Activated naive CD8-positive, alpha-beta T cell treated with anti-CD3 and anti-CD28 coated beads, Interleukin-2, amount 10 ng/mL, durations not matched to agents 7 days and 5 days (primary cell): ENCODE data around the gene PARD3. TPM values are rescaled to one million over a fixed set of nuclear protein-coding genes. Genes with fewer than 3 reads are reported as not detected.
"Not testable (repeated sequence)": the region's sequence is repeated elsewhere in the genome, so short reads cannot be mapped to it uniquely, and the experiment has no call there.

Experiments used
- ATAC-seq: fragments of 150-1000 bp; cut with Tn5 transposase; one replicate; pipeline ENCODE4 v1.10.0; 2021; ENCODE audit warnings: low read depth, moderate library complexity
- POLR2A ChIA-PET: fragments of 350-600 bp; sonication (Branson Sonifier 250); formaldehyde crosslinking; loops from one replicate; lab custom pipeline; 2021; ENCODE audit warnings: antibody characterized with exemption; lab: Charles Lee
- DNase-seq: peaks from one replicate; pipeline ENCODE4 v3.0.0; 2021
- H3K27ac Mint-ChIP-seq: one replicate; pipeline ENCODE4 v1.8.0; 2022; ENCODE audit warnings: mild to moderate bottlenecking, mixed read lengths
- H3K27me3 Mint-ChIP-seq: one replicate; pipeline ENCODE4 v1.8.0; 2022; ENCODE audit warnings: mild to moderate bottlenecking, moderate library complexity, mixed read lengths
- H3K36me3 Mint-ChIP-seq: one replicate; pipeline ENCODE4 v1.8.0; 2021; ENCODE audit warnings: mild to moderate bottlenecking, mixed read lengths
- H3K4me1 Mint-ChIP-seq: one replicate; pipeline ENCODE4 v1.8.0; 2021; ENCODE audit warnings: mixed read lengths
- H3K4me3 Mint-ChIP-seq: one replicate; pipeline ENCODE4 v1.8.0; 2022; ENCODE audit warnings: mild to moderate bottlenecking, moderate library complexity, mixed read lengths
- H3K9me3 Mint-ChIP-seq: one replicate; pipeline ENCODE4 v1.8.0; 2021; ENCODE audit warnings: mixed read lengths
- total RNA-seq, 2 experiments: library from RNA; stranded (reverse); gene quantifications; one replicate each; pipeline ENCODE4 v1.2.3, GENCODE V29; 2021

The PARD3 gene
- total RNA-seq: under 1 TPM; 0.48 to 0.55 TPM

DNA sequence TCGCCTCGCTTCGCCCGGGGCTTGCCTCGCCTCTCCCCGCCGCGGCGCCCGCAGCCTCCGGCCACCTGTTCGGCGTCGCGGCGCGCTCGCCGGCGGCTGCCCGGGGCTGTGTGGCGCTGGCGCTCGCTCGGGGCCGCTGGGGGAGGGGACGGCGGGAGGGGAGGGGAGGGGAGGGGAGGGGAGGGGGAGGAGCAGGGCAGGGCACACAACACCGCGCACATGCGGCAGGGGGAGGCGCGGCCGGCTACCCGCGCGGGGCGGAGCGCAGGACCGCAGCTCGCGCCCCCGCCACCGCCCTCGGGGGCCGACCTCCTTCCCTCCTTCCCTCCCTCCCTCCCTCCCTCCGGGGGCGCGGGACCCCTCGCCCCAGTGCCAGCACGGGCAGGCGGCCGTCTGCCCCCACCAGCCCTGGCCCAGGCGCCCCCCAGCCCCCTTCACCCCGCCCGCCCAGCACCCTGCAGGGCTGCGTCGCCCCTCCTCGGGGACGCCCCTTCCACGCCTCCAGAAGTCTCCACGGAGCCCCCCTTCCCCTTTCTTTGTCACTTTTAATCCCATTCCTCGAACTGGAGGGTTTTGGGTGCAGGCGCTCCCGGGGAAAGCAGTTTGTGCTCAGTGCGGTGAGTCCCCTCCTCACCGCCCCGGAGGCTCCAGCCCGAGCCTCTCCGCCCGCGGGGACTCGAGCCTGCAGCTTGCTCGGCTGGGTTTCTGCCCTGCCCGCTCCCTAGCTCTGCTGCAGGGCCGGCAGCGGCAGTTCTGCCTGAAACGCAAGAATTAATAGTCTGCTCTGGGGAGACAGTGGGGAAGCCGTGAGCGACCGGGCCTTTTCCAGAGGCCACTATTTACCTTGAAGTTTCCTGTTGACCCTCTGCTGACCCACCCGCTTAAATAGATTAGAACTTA lies at the start of gene PARD3:
Gene PARD3 (minus strand): TSS at position 112 of the 900 bp plus-strand sequence. CDS start 301 bp downstream, outside the sequence.
- ATAC-seq (peak; percentile 35), DNase-seq (peak; percentile 41)
- H3K9me3 Mint-ChIP-seq: no peaks in the 10 kb centered on the region
- H3K4me3 Mint-ChIP-seq: peak within 1 kb of the TSS; percentile 71
- POLR2A ChIA-PET: no interaction called here
- H3K4me1 Mint-ChIP-seq: peaks cover 5% of the 10 kb centered on the region
- H3K36me3 Mint-ChIP-seq: no peaks in the 10 kb centered on the region
- no peak within 1 kb of the TSS for H3K27ac Mint-ChIP-seq
- peaks cover 54% of the 10 kb centered on the region for H3K27me3 Mint-ChIP-seq

DNA sequence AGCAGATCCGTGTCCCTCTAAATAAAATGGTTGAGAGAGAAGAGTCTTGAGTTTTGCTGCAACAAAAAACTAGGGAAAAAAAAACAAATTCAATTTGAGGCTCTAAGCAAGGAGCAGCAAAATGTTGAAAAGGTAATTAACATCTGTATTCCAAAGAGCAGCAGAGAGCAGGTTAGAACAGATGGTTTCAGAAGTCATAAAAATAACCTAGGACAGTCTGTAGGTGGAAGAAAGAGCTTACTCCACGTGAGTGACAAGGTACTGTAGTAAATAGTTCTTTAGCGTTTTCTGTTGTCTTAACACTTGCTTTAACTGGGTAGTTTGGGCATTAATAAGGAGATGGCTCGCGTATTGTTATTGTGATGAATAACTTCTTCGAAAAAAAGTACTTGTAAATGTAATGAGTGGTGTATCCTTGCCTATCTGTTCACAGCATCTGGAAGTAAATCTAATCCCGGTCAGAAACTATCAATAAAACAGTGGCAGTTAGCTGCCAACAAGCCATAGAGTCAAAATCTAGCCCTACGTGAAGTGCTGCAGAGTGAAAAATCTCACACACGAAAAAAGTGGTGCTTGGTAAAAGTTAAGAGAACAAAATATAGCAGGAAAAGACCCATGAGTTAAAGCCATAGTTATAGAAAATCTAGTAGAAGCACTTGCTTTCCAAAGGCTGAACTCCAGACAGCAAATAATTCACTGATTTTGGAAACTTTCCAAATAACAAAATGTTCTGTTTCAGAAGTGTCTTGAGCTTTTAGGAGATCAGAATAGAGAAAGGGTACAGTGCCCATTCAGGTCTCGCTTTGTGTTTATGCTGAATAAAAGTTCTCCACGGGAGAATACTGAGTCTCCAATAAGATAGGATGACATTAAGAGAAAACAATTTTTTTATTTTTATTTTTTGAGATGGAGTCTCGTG lies 49.3 kb upstream of the PARD3 start:
- peaks cover 3% of the 10 kb centered on the region for H3K27me3 Mint-ChIP-seq
- H3K27ac Mint-ChIP-seq: no peak overlapping the region
- DNase-seq (no peak), ATAC-seq (no peak)
- peaks cover 9% of the 10 kb centered on the region for H3K4me1 Mint-ChIP-seq
- H3K4me3 Mint-ChIP-seq: no peak overlapping the region
- H3K36me3 Mint-ChIP-seq: no peaks in the 10 kb centered on the region
- H3K9me3 Mint-ChIP-seq: no peaks in the 10 kb centered on the region
- POLR2A ChIA-PET: no interaction called here

DNA sequence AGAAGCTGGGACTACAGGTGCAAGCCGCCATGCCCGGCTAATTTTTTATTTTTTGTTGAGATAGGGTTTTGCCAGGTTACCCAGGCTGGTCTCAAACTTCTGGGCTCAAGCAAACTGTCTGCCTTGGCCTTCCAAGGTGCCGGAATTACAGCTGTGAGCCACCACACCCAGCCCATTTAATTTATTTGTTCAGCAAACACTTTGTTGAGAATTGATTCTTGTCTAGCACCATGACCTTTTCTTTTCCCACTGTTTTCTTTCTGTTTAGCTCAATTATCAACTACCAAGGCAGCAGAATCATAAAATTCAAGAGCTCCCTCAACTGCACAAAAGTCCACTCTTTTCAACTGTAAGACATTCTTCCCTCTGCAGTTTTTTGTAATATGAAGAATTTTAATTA lies 47.8 kb upstream of the PARD3 start:
- Mint-ChIP-seq H3K36me3 (no peaks in the 10 kb centered on the region), H3K27me3 (peaks cover 3% of the 10 kb centered on the region), H3K4me3 (no peak overlapping the region), H3K27ac (no peak overlapping the region), H3K4me1 (peaks cover 4% of the 10 kb centered on the region), H3K9me3 (no peaks in the 10 kb centered on the region)
- DNase-seq: no peak
- POLR2A ChIA-PET: no interaction called here
- no peak for ATAC-seq

DNA sequence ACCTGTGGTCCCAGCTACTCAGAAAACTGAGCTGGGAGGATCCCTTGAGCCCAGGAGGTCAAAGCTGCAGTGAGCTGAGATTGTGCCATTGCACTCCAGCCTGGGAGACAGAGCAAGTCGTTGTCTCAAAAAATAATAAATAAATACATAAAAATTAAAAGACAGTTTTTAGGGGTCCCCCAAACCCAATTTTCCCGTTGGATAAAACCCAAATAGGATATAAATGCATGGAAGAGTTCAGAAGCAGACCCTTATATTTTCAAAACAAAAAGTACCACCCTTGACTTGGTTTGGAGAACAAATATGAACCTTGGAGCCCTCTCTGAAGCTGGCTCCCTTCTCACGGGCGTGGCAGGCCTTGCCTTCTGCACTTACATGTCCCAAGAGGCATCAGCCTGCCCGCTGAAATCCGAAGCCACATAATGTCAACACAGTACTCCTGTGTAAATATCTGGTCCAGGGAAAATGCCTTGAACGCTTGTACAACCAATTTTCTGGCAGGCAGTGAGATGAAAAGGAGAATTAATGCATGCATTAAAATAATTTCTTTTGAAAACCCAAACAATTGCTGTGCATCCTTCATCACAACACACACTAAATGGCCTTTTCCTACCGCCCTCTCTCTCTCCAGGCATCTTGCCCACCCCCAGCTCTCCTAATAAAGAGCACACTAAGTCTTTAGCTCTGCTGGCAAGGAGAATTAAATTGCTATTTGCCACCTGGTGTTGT lies 46.4 kb upstream of the PARD3 start:
- DNase-seq (no peak), ATAC-seq (no peak)
- Mint-ChIP-seq H3K9me3 (no peaks in the 10 kb centered on the region), H3K4me3 (no peak overlapping the region), H3K4me1 (no peaks in the 10 kb centered on the region), H3K27ac (no peak overlapping the region), H3K27me3 (peaks cover 4% of the 10 kb centered on the region), H3K36me3 (no peaks in the 10 kb centered on the region)
- POLR2A ChIA-PET: no interaction called here

DNA sequence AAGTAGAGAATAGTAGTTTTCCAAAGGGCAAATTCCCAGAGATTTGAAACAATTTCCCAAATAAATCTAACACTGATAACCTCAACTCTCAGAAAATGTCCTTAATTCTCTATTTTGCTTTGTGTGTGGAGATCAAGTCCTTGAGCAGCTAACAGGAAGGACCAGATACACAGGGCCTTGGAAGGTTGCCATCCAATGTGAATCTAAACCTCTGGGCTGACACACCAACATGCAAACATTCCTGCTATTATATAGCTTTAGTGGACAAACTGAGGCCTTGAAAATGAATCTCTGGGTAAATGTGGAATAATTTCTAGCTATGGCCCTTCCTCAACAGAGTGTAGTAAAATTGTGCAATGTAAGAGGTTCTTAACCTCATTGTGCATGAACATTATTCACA lies 44.1 kb upstream of the PARD3 start:
- Mint-ChIP-seq H3K27me3 (peaks cover 2% of the 10 kb centered on the region), H3K4me1 (no peaks in the 10 kb centered on the region), H3K9me3 (no peaks in the 10 kb centered on the region), H3K4me3 (no peak overlapping the region), H3K27ac (no peak overlapping the region), H3K36me3 (no peaks in the 10 kb centered on the region)
- ATAC-seq (no peak), DNase-seq (no peak)
- POLR2A ChIA-PET: no interaction called here

DNA sequence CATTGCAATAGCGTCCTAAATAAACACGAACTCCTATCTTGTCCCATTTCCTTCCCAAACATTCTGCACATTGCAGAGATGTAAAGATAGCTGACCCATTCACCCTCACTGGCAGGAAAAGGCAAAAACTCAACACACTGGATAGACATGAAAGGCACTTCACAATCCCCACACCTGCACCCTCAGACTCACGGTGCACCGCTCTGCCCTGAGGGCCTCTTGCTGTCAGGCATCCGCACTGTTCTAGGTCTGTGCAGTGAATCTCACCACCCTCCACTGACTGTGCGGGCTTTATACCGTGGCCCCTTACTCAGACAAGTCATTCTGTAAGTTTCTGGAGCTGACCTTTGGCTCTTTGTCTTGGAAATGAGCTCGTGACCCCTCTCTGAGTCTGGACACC lies 42.9 kb upstream of the PARD3 start:
- POLR2A ChIA-PET: no interaction called here

DNA sequence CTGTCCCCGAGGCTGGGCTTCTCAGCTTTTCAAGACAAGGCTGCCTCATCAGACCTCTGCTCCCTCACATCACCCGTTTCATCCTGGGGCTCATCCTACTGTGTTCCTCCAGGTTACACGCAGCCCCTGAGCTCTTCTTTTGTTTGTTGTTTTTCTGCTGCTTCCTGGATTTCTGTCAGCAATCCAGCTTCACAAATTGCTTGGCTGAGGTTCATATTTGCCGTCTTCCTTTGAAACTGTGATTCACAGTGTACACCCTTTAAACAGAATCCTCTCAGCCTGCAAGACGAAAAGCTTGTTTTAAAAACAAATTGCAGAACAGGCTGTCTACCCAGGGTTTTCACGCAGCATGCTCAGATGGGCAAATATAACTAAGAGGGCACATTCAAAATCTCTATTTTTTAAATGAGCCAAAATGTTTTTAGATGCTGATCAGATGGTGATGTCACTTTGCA lies 39.1 kb upstream of the PARD3 start:
- no peak overlapping the region for H3K27ac Mint-ChIP-seq
- DNase-seq (no peak), ATAC-seq (no peak)
- H3K36me3 Mint-ChIP-seq: no peaks in the 10 kb centered on the region
- no peaks in the 10 kb centered on the region for H3K4me1 Mint-ChIP-seq
- H3K4me3 Mint-ChIP-seq: no peak overlapping the region
- peaks cover 2% of the 10 kb centered on the region for H3K27me3 Mint-ChIP-seq
- POLR2A ChIA-PET: no interaction called here
- no peaks in the 10 kb centered on the region for H3K9me3 Mint-ChIP-seq

More for the DNA sequence above, 42.9 kb upstream of the PARD3 start:
- no peak overlapping the region for H3K4me3 Mint-ChIP-seq
- DNase-seq: no peak
- no peak for ATAC-seq
- H3K4me1 Mint-ChIP-seq: no peaks in the 10 kb centered on the region
- H3K27ac Mint-ChIP-seq: no peak overlapping the region
- no peaks in the 10 kb centered on the region for H3K36me3 Mint-ChIP-seq
- no peaks in the 10 kb centered on the region for H3K9me3 Mint-ChIP-seq
- peaks cover 2% of the 10 kb centered on the region for H3K27me3 Mint-ChIP-seq

DNA sequence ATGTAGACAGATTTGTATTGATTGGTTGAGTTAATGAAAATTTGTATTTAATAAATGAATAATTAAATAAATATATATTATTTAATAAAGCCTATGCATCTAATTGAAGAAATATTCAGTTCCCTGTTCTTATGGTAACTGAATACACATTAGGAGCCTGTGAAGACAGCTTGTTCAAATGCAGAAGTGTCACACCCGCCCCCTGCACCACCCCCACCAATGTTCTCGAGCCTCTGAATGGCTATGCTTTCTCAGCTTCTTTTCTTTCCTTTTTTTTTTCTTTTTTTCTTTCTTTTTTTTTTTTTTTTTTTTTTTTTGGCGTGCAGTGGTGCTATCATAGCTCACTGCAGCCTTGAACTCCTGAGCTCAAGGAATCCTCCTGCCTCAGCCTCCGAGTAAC lies 38.3 kb upstream of the PARD3 start:
- POLR2A ChIA-PET: no interaction called here

DNA sequence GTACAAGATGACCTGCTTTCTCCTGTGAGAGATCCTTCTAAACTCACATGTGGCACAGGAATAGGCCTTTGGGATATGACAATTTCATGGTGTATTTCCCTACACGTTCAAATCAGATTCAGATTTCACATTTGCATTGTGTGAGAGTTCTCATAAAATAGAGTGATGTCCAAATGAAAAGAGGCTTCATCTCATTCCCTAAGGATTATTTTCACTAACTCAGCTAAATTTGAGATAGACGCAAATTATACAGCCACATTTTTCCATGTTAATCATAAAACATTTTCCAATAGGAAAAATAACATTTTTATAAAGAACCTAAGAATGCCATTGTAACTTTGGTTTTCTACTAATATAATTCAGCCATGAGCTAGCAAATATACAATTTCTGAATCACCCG lies 35.5 kb upstream of the PARD3 start:
- H3K4me1 Mint-ChIP-seq: no peaks in the 10 kb centered on the region
- no peaks in the 10 kb centered on the region for H3K36me3 Mint-ChIP-seq
- H3K9me3 Mint-ChIP-seq: no peaks in the 10 kb centered on the region
- no peak overlapping the region for H3K4me3 Mint-ChIP-seq
- no peaks in the 10 kb centered on the region for H3K27me3 Mint-ChIP-seq
- no peak overlapping the region for H3K27ac Mint-ChIP-seq
- ATAC-seq (no peak), DNase-seq (no peak)
- POLR2A ChIA-PET: no interaction called here

More for the DNA sequence above, 38.3 kb upstream of the PARD3 start:
- Mint-ChIP-seq H3K4me3 (no peak overlapping the region), H3K27ac (no peak overlapping the region), H3K36me3 (no peaks in the 10 kb centered on the region), H3K27me3 (peaks cover 2% of the 10 kb centered on the region), H3K9me3 (no peaks in the 10 kb centered on the region), H3K4me1 (no peaks in the 10 kb centered on the region)
- no peak for DNase-seq
- ATAC-seq: no peak

DNA sequence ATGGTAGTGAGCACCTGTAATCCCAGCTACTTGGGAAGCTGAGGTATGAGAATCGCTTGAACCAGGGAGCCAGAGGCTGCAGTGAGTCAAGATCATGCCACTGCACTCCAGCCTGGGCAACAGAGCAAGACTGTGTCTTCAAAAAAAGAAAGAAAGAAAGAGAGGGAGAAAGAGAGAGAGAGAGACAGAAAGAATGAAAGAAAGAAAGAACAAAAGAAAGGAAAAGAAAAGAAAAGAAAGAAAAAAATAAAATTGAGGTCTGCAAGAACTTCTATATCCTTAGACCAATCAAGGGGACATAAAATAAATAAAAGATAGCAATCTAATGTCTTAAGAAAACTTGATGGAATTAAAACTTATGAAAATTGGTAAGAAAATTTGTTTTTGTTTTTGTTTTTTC lies 34.9 kb upstream of the PARD3 start:
- POLR2A ChIA-PET: no interaction called here
- Mint-ChIP-seq H3K27me3 (no peaks in the 10 kb centered on the region), H3K4me3 (no peak overlapping the region), H3K9me3 (no peaks in the 10 kb centered on the region), H3K4me1 (no peaks in the 10 kb centered on the region), H3K36me3 (no peaks in the 10 kb centered on the region), H3K27ac (no peak overlapping the region)
- no peak for ATAC-seq
- DNase-seq: no peak

DNA sequence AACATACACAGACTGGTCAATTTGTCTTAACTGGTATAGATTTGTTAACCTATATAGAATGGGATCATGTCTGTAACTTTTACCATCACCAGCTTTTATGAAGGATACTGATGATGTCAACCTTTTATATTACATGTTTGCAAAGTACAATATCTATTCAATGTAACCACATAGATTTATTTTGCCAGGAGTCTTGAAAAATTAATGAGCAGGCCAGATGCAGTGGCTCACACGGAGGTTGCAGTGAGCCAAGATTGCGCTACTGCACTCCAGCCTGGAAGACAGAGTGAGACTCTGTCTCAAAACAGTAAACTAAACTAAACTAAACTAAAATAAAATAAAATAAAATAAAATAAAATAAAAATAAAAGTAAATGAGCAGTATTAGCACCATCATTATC lies 30.0 kb upstream of the PARD3 start:
- POLR2A ChIA-PET: no interaction called here
- Mint-ChIP-seq H3K27ac (no peak overlapping the region), H3K27me3 (no peaks in the 10 kb centered on the region), H3K36me3 (no peaks in the 10 kb centered on the region), H3K4me1 (no peaks in the 10 kb centered on the region), H3K4me3 (no peak overlapping the region), H3K9me3 (no peaks in the 10 kb centered on the region)
- DNase-seq (no peak), ATAC-seq (no peak)

DNA sequence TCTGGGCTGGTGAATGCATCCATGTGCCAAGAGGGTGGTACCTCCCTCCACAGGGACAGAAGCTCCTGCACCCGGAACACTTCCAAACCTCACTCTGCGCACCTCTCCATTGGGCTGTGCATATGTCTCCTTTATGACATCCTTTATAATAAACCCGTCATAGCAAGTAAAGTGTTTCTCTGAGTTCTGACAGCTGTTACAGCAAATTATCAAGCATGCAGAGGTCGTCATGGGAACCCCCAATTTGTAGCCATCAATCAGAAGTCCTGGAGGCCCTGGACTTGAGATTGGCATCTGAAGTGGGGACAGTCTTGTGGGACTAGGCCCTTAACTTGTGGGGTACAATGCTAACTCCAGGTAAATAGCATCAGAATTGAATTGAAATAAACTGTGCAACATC lies 29.4 kb upstream of the PARD3 start:
- Mint-ChIP-seq H3K4me1 (no peaks in the 10 kb centered on the region), H3K36me3 (no peaks in the 10 kb centered on the region), H3K27ac (no peak overlapping the region), H3K9me3 (no peaks in the 10 kb centered on the region), H3K4me3 (no peak overlapping the region), H3K27me3 (no peaks in the 10 kb centered on the region)
- no peak for DNase-seq
- ATAC-seq: no peak
- POLR2A ChIA-PET: no interaction called here

DNA sequence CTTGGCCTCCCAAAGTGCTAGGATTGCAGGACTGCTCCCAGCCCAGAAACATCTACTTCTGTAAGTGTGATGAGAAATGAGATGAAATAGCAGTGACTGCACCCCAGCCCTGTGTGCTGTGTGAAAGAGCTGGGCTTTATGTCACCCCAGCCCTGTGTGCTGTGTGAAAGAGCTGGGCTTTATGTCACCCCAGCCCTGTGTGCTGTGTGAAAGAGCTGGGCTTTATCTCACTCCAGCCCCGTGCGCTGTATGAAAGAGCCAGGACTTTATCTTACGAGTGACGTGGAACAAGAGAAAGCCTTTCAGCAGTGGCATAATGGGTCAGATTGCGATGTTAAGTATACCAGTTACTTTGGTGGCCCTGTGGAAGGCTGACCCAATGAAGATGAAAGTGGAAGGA lies 28.4 kb upstream of the PARD3 start:
- H3K27ac Mint-ChIP-seq, ATAC-seq, DNase-seq, H3K4me1 Mint-ChIP-seq, H3K27me3 Mint-ChIP-seq, H3K4me3 Mint-ChIP-seq, POLR2A ChIA-PET, H3K36me3 Mint-ChIP-seq, H3K9me3 Mint-ChIP-seq: not testable (repeated sequence)
